Heart right ventricle (tissue), 16 donors: ENCODE data around the gene SGCD. TPM values are rescaled to one million over a fixed set of nuclear protein-coding genes. Genes with fewer than 3 reads are reported as not detected.

Source experiments
- ATAC-seq, 8 donors: fragments of 200-7000 bp; cut with Tn5 transposase; one replicate each; pipeline ENCODE4 v1.9.1; 2020; ENCODE audit warnings: mild to moderate bottlenecking in 8 of 8, moderate library complexity in 8 of 8, moderate number of reproducible peaks in 1 of 8
- DNase-seq, 2 donors: peaks; one replicate each; pipeline ENCODE4 v3.0.0-alpha.2; 2020
- H3K27ac ChIP-seq, 10 donors: fragments of 200-600 bp; sonication (generic) in 2 of 10; one replicate each; pipeline versions ENCODE4 v1.5.0 to v1.8.0; 2020 to 2022; ENCODE audit warnings: mild to moderate bottlenecking in 3 of 10
- H3K27me3 ChIP-seq, 7 donors: fragments of 200-600 bp; one replicate each; pipeline ENCODE4 v1.8.0; 2021 to 2022; ENCODE audit warnings: mild to moderate bottlenecking in 2 of 7
- H3K36me3 ChIP-seq, 9 donors: fragments of 200-600 bp; sonication (generic) in 1 of 9; one replicate each; pipeline versions ENCODE4 v1.5.0 to v1.8.0; 2020 to 2022; ENCODE audit warnings: mild to moderate bottlenecking in 2 of 9
- H3K4me1 ChIP-seq, 9 donors: fragments of 200-600 bp; sonication (generic) in 1 of 9; one replicate each; pipeline versions ENCODE4 v1.5.0 to v1.8.0; 2020 to 2022; ENCODE audit warnings: mild to moderate bottlenecking in 4 of 9
- H3K4me3 ChIP-seq, 10 donors: fragments of 200-600 bp; sonication (generic) in 2 of 10; one replicate each; pipeline versions ENCODE4 v1.5.0 to v1.8.0; 2020 to 2022; ENCODE audit warnings: mild to moderate bottlenecking in 7 of 10, moderate library complexity in 2 of 10
- H3K9me3 ChIP-seq, 11 donors: fragments of 200-600 bp in 10 of 11; sonication (generic) in 2 of 11; one replicate each; pipeline versions ENCODE4 v1.5.0 to v1.8.0; 2013 to 2022; ENCODE audit warnings: mild to moderate bottlenecking in 2 of 11, control low read depth in 1 of 11, moderate library complexity in 1 of 11
- WGBS, 2 donors: extraction: QIAGEN DNeasy Blood & Tissue Kit; methylation state at CpG; one replicate each; pipeline ENCODE4 v1.1.7; 2013; ENCODE audit warnings: inconsistent platforms in 1 of 2; 5-methylcytosine and 5-hydroxymethylcytosine counted together
- intact Hi-C, 10 donors: fragments of 100-400 bp; cut with DNase I; formaldehyde crosslinking; loops; one replicate each; pipeline versions ENCODE4 v1.11.1 to v1.14.2; 2022
- polyA plus RNA-seq, 2 donors: library from polyadenylated mRNA; stranded (reverse); fragments of 200-250 nt; gene quantifications; one replicate each; pipeline ENCODE4 v1.2.3, GENCODE V29; 2013
- total RNA-seq, 10 donors: library from RNA; stranded (reverse); fragmentation: NEBNext Ultra II Directional in 3 of 10; extraction: Animal tissue kit (Norgen Biotek cat#: 25700) in 3 of 10; gene quantifications; one replicate each; pipeline versions ENCODE4 v1.2.1 to v1.2.4, GENCODE V29; 2021 to 2023
- TF ChIP-seq, protein P1 (sequence below), 9 donors: fragments of 200-600 bp; sonication (generic) in 2 of 9; IDR thresholded peaks; one replicate each; pipeline versions ENCODE4 v1.5.0 to v1.8.0; 2021 to 2022; ENCODE audit warnings: antibody characterized with exemption in 9 of 9, mild to moderate bottlenecking in 5 of 9, moderate library complexity in 1 of 9
- donor health status: Arrhythmogenic right ventricular cardiomyopathy.
- donor health status: ischemic (EF 13 %, LVEDD 7.1; RV severe dilation, severe dysfunction).
- donor health status: healthy with polysubstance abuse.
- donor health status: DM: no; HTN: yes; CAD: no.
- donor health status: DM: no; HTN: no; CAD: no.
- donor health status: ischemic (EF 25% LVEDD 6.9; RV normal size, moderate dysfunction).
- donor health status: ischemic (EF 25% LVEDD 5.7; RV mildly dilated, moderate dysfunction).
- donor health status: healthy.
- donor health status: DM: yes; HTN: yes; CAD: no.
- donor health status: Ischemic cardiomyopathy.
- donor health status: ischemic (EF 35%, LVEDD 5.7; RV mildly dilated, moderate dysfunction).
- donor health status: nonischemic (EF 11% LVEDD 7.7; RV severe dilation, severe dysfunction).
- donor health status: DM: yes; HTN: yes; CAD: no.
- donor health status: PGD.
- donor health status: ischemic (EF 29% LVEDD 5.4; RV normal size, mild dysfunction).
- donor health status: nonischemic (EF 23%, LVEDD 6.1; RV moderate dilation, normal function).

Gene SGCD
- total and polyA plus RNA-seq, 12 donors, result 12.0 to 153 (median 99.6) TPM

DNA sequence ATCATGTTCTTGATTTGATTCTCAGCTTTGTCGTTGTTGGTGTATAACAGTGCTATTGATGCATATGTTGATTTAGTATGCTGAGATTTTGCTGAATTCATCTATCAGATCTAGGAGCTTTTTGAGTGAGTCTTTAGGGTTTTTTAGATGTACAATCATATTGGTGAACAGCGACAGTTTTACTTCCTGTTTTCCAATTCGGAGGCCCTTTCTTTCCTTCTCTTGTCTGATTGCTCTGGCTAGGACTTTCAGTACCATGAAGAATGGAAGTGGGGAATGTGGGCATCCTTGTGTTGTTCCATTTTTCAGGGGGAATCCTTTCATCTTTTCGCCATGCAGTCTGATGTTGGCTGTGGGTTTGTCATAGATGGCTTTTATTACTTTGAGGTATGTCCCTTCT is 100.4 kb downstream of the SGCD start:
- TF ChIP-seq, protein P1, sequence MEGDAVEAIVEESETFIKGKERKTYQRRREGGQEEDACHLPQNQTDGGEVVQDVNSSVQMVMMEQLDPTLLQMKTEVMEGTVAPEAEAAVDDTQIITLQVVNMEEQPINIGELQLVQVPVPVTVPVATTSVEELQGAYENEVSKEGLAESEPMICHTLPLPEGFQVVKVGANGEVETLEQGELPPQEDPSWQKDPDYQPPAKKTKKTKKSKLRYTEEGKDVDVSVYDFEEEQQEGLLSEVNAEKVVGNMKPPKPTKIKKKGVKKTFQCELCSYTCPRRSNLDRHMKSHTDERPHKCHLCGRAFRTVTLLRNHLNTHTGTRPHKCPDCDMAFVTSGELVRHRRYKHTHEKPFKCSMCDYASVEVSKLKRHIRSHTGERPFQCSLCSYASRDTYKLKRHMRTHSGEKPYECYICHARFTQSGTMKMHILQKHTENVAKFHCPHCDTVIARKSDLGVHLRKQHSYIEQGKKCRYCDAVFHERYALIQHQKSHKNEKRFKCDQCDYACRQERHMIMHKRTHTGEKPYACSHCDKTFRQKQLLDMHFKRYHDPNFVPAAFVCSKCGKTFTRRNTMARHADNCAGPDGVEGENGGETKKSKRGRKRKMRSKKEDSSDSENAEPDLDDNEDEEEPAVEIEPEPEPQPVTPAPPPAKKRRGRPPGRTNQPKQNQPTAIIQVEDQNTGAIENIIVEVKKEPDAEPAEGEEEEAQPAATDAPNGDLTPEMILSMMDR (IDR thresholded peaks at IDR 0.05), result no peak
- peaks cover 0 to 24% (median 0%) of the 10 kb centered on the region in 11 donors for H3K9me3 ChIP-seq
- WGBS, 2 donors, result 88 to 91% methylated on average over 4 of the region's 4 CpGs
- peaks cover 0 to 16% (median 9%) of the 10 kb centered on the region in 9 donors for H3K4me1 ChIP-seq
- no peaks in the 10 kb centered on the region for H3K27me3 ChIP-seq
- no peak for ATAC-seq
- intact Hi-C loops, result no loop called here
- H3K27ac ChIP-seq, result no peak overlapping the region
- DNase-seq, result no peak
- H3K4me3 ChIP-seq, result no peak overlapping the region
- H3K36me3 ChIP-seq, result no peaks in the 10 kb centered on the region

DNA sequence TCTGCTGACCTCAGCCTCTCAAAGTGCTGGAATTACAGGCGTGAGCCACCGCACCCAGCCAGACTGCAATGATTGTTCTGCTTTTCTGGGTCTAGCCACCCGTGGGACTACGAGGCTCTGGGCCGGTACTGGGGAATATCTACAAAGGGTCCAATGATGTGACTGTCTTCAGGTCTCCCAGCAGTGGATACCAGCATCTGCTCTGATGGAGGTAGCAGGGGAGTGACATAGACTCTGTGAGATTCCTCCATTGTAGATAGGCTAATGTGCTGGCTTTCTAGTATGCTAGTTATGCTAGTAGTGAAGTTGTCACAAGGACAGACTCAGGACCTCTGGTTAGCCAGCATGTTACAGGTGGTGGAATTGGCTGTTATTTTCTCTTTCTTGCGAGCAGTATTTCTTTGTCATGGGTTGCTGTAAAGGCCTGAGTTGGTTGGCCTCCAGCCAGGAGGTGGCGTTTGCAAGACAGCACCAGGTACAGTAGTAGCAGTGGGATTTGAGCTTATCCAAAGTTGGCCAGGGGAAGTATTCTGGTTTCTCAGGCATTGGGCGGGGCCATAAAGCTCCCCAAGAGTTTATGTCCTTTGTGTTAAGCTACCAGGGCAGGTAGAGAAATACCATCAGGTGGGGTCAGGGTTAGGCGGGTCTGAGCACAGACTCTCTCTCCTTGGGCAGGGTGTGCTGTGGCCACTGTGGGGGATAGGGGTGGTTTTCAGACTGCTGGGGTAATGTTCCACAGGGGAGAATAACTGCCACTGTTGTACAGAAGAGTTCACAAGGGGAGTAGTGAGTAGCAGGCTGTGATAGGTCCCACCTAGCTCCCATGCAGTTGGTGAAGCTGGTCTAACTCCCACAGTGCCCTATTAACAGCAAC is 105.2 kb downstream of the SGCD start:
- Histone ChIP-seq H3K36me3 (no peaks in the 10 kb centered on the region), H3K27me3 (no peaks in the 10 kb centered on the region), H3K4me3 (no peak overlapping the region), H3K4me1 (peaks cover 0 to 18% (median 9%) of the 10 kb centered on the region in 9 donors), H3K27ac (no peak overlapping the region), H3K9me3 (peaks cover 0 to 16% (median 0%) of the 10 kb centered on the region in 11 donors)
- TF ChIP-seq, protein P1 (IDR thresholded peaks at IDR 0.05), result no peak
- WGBS, 2 donors, result 86 to 88% methylated on average over 9 of the region's 9 CpGs
- intact Hi-C loops, result no loop called here
- DNase-seq, result no peak
- peak in 3 of 8 donors; percentile 34 to 53 (median 36) for ATAC-seq

DNA sequence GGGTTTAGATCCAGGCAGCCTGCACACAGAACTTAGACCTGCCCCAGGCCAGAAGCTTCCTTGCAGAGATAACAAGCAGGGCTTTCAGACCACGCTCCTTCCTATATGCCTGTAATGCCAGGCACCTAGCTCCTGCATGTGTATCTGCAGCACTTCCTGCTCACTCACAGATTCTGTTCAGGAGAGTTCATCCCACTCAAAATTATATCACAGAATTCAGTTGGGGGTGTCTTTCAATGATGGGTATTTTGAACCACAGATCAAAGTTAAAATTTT is 105.8 kb downstream of the SGCD start:
- TF ChIP-seq, protein P1 (IDR thresholded peaks at IDR 0.05), result no peak
- Histone ChIP-seq H3K4me1 (peaks cover 0 to 18% (median 9%) of the 10 kb centered on the region in 9 donors), H3K9me3 (peaks cover 0 to 14% (median 0%) of the 10 kb centered on the region in 11 donors), H3K4me3 (no peak overlapping the region), H3K27ac (no peak overlapping the region), H3K36me3 (no peaks in the 10 kb centered on the region), H3K27me3 (no peaks in the 10 kb centered on the region)
- ATAC-seq, result peak in 1 of 8 donors; percentile 29
- no peak for DNase-seq
- 76 to 85% methylated on average over 1 of the region's 1 CpG for WGBS, 2 donors
- intact Hi-C loops, result no loop called here

DNA sequence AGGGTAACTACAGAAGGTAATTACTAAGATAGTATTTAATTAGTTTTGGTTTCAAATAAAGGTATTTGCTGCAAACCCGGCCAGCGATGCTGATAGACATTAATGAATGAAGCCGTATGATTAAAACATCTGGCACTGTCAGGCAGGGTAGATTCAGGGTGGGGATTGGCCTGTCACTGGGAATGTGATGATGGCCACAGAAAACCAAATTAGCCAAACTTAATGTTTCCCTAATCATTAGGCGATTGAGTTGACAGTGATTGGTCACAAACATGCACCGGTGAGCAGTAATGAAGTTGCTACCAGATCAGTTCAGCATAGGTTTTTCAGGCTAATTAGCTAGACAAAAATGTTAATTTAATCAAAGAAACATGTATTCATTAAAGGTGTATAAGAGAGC is 107.5 kb downstream of the SGCD start:
- peaks cover 0 to 9% (median 0%) of the 10 kb centered on the region in 11 donors for H3K9me3 ChIP-seq
- DNase-seq, result no peak
- no peak overlapping the region for H3K27ac ChIP-seq
- H3K4me1 ChIP-seq, result peaks cover 0 to 29% (median 15%) of the 10 kb centered on the region in 9 donors
- TF ChIP-seq, protein P1 (IDR thresholded peaks at IDR 0.05), result no peak
- intact Hi-C loops, result no loop called here
- ATAC-seq, result no peak
- no peaks in the 10 kb centered on the region for H3K27me3 ChIP-seq
- H3K4me3 ChIP-seq, result no peak overlapping the region
- no peaks in the 10 kb centered on the region for H3K36me3 ChIP-seq
- 95 to 96% methylated on average over 5 of the region's 5 CpGs for WGBS, 2 donors
